Glomerular endothelial cell (primary cell): ENCODE measurements around the gene MRPL14. TPM values are rescaled to one million over a fixed set of nuclear protein-coding genes. Genes with fewer than 3 reads are reported as not detected.

Experiments used
- DNase-seq: peaks from one replicate; pipeline ENCODE4 v3.0.0-alpha.2; 2011; ENCODE audit warnings: low read depth, low spot score; ENCODE audit errors: extremely low read depth
- total RNA-seq: library from RNA; depleted of rRNA; stranded (reverse); fragments of >200 nt; gene quantifications from 2 replicates; pipeline ENCODE4 v1.2.3, GENCODE V29; 2015

MRPL14 gene
- 66.2 and 78.2 TPM in 2 replicates for total RNA-seq

GRCh38 chr6:44127186-44128019, at the start of gene MRPL14, which contains the start of gene TMEM63B:
Gene MRPL14 (minus strand): TSS chr6:44127452. CDS start chr6:44116611, 10,841 bp downstream.
Gene TMEM63B (plus strand): TSS chr6:44127554. CDS start chr6:44134585, 7,031 bp downstream.
- no peak for DNase-seq

GRCh38 chr6:44176130-44176761, 49.0 kb upstream of the MRPL14 start:
- DNase-seq: no peak

- no peak for DNase-seq
These were observed 45.7 kb upstream of the MRPL14 start for GRCh38 chr6:44172731-44173500.

- DNase-seq: no peak
These were observed 44.8 kb upstream of the MRPL14 start for GRCh38 chr6:44171899-44172546.

- DNase-seq: no peak
These were observed 42.8 kb upstream of the MRPL14 start for GRCh38 chr6:44169886-44170570.

- no peak for DNase-seq
These were observed 41.9 kb upstream of the MRPL14 start for GRCh38 chr6:44169154-44169553.

- DNase-seq: no peak
These were observed 40.3 kb upstream of the MRPL14 start for GRCh38 chr6:44167567-44167966.

- DNase-seq: no peak
These were observed 39.4 kb upstream of the MRPL14 start for GRCh38 chr6:44166591-44167184.

- no peak for DNase-seq
These were observed 38.9 kb upstream of the MRPL14 start for GRCh38 chr6:44166116-44166515.

- no peak for DNase-seq
These were observed 35.8 kb upstream of the MRPL14 start for GRCh38 chr6:44162876-44163625.

- DNase-seq: no peak
These were observed 34.7 kb upstream of the MRPL14 start for GRCh38 chr6:44161997-44162338.

GRCh38 chr6:44158770-44159228, 31.5 kb upstream of the MRPL14 start, which contains the start of gene CAPN11:
Gene CAPN11 (plus strand): TSS chr6:44158820. CDS start chr6:44158849, 29 bp downstream.
- DNase-seq: no peak

- no peak for DNase-seq
These were observed 29.9 kb upstream of the MRPL14 start for GRCh38 chr6:44157152-44157521.

GRCh38 chr6:44156494-44157151, 29.4 kb upstream of the MRPL14 start:
- no peak for DNase-seq

GRCh38 chr6:44154067-44154466, 26.8 kb upstream of the MRPL14 start:
- DNase-seq: no peak

- DNase-seq: no peak
These were observed 25.3 kb upstream of the MRPL14 start for GRCh38 chr6:44152533-44152932.

GRCh38 chr6:44152109-44152461, 24.8 kb upstream of the MRPL14 start:
- DNase-seq: no peak

GRCh38 chr6:44151348-44152108, 24.3 kb upstream of the MRPL14 start:
- no peak for DNase-seq
